ENCODE data around the gene FTHL17. TPM values are rescaled to one million over a fixed set of nuclear protein-coding genes. Genes with fewer than 3 reads are reported as not detected.

Gene FTHL17
- total RNA-seq, 1 experiment from 2014 or later, result not detected

DNA sequence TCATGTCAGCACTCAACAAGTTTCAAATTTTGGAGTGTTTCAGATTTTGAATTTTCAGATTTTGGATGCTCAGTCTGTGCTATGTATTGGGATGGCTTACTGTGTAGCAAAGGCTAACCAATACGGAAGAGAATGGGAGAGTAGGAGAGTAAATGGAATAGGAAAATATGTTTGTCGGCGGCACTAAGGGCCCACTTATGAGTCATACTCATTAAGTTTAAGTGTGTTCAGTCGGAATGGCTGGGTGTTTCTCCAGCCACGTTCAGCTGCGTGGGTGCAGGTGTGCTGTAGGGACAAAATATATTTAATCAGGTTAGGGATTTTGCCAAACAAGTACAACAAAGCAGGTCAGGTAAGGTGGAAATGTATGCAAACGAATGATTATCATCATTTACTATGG lies 13.6 kb downstream of the FTHL17 start:
- Mint-ChIP-seq H3K4me1 (no peaks in the 10 kb centered on the region), H3K27ac (no peak overlapping the region), H3K9me3 (peaks cover 6% of the 10 kb centered on the region), H3K4me3 (no peak overlapping the region), H3K27me3 (ENCODE audit: low read depth) (no peaks in the 10 kb centered on the region), H3K36me3 (no peaks in the 10 kb centered on the region)
- ChIA-PET CTCF (no interaction called here), POLR2A (no interaction called here)
- DNase-seq (ENCODE audit: low spot score) (no peak), ATAC-seq (no peak)
- TF ChIP-seq ETV6 (CRISPR knock-in tag; IDR thresholded peaks at IDR 0.05), result no peak
- TF ChIP-seq RELA (CRISPR knock-in tag; IDR thresholded peaks at IDR 0.05; ENCODE audit: borderline replicate concordance), result no peak
- TF ChIP-seq, protein P1, sequence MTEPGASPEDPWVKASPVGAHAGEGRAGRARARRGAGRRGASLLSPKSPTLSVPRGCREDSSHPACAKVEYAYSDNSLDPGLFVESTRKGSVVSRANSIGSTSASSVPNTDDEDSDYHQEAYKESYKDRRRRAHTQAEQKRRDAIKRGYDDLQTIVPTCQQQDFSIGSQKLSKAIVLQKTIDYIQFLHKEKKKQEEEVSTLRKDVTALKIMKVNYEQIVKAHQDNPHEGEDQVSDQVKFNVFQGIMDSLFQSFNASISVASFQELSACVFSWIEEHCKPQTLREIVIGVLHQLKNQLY (CRISPR knock-in tag; IDR thresholded peaks at IDR 0.05), result no peak
- no peak for TF ChIP-seq TEAD1 (CRISPR knock-in tag; IDR thresholded peaks at IDR 0.05)
- no peak for TF ChIP-seq ZNF121 (CRISPR knock-in tag; IDR thresholded peaks at IDR 0.05)
- TF ChIP-seq, protein P2, sequence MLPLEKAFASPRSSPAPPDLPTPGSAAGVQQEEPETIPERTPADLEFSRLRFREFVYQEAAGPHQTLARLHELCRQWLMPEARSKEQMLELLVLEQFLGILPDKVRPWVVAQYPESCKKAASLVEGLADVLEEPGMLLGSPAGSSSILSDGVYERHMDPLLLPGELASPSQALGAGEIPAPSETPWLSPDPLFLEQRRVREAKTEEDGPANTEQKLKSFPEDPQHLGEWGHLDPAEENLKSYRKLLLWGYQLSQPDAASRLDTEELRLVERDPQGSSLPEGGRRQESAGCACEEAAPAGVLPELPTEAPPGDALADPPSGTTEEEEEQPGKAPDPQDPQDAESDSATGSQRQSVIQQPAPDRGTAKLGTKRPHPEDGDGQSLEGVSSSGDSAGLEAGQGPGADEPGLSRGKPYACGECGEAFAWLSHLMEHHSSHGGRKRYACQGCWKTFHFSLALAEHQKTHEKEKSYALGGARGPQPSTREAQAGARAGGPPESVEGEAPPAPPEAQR (CRISPR knock-in tag; IDR thresholded peaks at IDR 0.05), result no peak
- no peak for TF ChIP-seq ZNF671 (CRISPR knock-in tag; IDR thresholded peaks at IDR 0.05)
- TF ChIP-seq TCF7 (CRISPR knock-in tag; IDR thresholded peaks at IDR 0.05; ENCODE audit: low read depth), result no peak
- TF ChIP-seq GRHL2 (CRISPR knock-in tag; IDR thresholded peaks at IDR 0.05; ENCODE audit: insufficient replicate concordance, severe bottlenecking), result no peak
- no peak for TF ChIP-seq MXD4 (CRISPR knock-in tag; IDR thresholded peaks at IDR 0.05; ENCODE audit: borderline replicate concordance)
- TF ChIP-seq, protein P3, sequence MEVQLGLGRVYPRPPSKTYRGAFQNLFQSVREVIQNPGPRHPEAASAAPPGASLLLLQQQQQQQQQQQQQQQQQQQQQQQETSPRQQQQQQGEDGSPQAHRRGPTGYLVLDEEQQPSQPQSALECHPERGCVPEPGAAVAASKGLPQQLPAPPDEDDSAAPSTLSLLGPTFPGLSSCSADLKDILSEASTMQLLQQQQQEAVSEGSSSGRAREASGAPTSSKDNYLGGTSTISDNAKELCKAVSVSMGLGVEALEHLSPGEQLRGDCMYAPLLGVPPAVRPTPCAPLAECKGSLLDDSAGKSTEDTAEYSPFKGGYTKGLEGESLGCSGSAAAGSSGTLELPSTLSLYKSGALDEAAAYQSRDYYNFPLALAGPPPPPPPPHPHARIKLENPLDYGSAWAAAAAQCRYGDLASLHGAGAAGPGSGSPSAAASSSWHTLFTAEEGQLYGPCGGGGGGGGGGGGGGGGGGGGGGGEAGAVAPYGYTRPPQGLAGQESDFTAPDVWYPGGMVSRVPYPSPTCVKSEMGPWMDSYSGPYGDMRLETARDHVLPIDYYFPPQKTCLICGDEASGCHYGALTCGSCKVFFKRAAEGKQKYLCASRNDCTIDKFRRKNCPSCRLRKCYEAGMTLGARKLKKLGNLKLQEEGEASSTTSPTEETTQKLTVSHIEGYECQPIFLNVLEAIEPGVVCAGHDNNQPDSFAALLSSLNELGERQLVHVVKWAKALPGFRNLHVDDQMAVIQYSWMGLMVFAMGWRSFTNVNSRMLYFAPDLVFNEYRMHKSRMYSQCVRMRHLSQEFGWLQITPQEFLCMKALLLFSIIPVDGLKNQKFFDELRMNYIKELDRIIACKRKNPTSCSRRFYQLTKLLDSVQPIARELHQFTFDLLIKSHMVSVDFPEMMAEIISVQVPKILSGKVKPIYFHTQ (CRISPR knock-in tag; IDR thresholded peaks at IDR 0.05), result no peak
- TF ChIP-seq, protein P4, sequence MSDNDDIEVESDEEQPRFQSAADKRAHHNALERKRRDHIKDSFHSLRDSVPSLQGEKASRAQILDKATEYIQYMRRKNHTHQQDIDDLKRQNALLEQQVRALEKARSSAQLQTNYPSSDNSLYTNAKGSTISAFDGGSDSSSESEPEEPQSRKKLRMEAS (CRISPR knock-in tag; IDR thresholded peaks at IDR 0.05), result no peak
- TF ChIP-seq, protein P5, sequence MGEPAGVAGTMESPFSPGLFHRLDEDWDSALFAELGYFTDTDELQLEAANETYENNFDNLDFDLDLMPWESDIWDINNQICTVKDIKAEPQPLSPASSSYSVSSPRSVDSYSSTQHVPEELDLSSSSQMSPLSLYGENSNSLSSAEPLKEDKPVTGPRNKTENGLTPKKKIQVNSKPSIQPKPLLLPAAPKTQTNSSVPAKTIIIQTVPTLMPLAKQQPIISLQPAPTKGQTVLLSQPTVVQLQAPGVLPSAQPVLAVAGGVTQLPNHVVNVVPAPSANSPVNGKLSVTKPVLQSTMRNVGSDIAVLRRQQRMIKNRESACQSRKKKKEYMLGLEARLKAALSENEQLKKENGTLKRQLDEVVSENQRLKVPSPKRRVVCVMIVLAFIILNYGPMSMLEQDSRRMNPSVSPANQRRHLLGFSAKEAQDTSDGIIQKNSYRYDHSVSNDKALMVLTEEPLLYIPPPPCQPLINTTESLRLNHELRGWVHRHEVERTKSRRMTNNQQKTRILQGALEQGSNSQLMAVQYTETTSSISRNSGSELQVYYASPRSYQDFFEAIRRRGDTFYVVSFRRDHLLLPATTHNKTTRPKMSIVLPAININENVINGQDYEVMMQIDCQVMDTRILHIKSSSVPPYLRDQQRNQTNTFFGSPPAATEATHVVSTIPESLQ (CRISPR knock-in tag; IDR thresholded peaks at IDR 0.05), result no peak
- TF ChIP-seq JAZF1 (CRISPR knock-in tag; IDR thresholded peaks at IDR 0.05), result no peak
- TF ChIP-seq ZNF423 (CRISPR knock-in tag; IDR thresholded peaks at IDR 0.05), result no peak
- TF ChIP-seq, protein P6, sequence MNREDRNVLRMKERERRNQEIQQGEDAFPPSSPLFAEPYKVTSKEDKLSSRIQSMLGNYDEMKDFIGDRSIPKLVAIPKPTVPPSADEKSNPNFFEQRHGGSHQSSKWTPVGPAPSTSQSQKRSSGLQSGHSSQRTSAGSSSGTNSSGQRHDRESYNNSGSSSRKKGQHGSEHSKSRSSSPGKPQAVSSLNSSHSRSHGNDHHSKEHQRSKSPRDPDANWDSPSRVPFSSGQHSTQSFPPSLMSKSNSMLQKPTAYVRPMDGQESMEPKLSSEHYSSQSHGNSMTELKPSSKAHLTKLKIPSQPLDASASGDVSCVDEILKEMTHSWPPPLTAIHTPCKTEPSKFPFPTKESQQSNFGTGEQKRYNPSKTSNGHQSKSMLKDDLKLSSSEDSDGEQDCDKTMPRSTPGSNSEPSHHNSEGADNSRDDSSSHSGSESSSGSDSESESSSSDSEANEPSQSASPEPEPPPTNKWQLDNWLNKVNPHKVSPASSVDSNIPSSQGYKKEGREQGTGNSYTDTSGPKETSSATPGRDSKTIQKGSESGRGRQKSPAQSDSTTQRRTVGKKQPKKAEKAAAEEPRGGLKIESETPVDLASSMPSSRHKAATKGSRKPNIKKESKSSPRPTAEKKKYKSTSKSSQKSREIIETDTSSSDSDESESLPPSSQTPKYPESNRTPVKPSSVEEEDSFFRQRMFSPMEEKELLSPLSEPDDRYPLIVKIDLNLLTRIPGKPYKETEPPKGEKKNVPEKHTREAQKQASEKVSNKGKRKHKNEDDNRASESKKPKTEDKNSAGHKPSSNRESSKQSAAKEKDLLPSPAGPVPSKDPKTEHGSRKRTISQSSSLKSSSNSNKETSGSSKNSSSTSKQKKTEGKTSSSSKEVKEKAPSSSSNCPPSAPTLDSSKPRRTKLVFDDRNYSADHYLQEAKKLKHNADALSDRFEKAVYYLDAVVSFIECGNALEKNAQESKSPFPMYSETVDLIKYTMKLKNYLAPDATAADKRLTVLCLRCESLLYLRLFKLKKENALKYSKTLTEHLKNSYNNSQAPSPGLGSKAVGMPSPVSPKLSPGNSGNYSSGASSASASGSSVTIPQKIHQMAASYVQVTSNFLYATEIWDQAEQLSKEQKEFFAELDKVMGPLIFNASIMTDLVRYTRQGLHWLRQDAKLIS (CRISPR knock-in tag; IDR thresholded peaks at IDR 0.05; ENCODE audit: borderline replicate concordance), result no peak
